Loucy (cell line): ENCODE measurements around the gene BICRA.
A peak's percentile ranks its signal among the peaks of the same experiment; 100 is the strongest.

Experiments used
- H2AFZ ChIP-seq: fragments of 200-600 bp; sonication (generic); 2 replicates; pipeline ENCODE4 v1.6.0; 2016; ENCODE audit warnings: antibody characterized with exemption, mild to moderate bottlenecking, low read length, moderate library complexity
- H3F3A ChIP-seq: fragments of 200-600 bp; 2 replicates; pipeline ENCODE4 v1.6.0; 2016; ENCODE audit warnings: antibody characterized with exemption, low read depth, mild to moderate bottlenecking
- H3K27me3 ChIP-seq: fragments of 200-600 bp; sonication (generic); 2 replicates; pipeline ENCODE4 v1.6.1; 2014; ENCODE audit warnings: low read length, mild to moderate bottlenecking; ENCODE audit not compliant: insufficient read depth, poor library complexity, severe bottlenecking
- H3K36me3 ChIP-seq: fragments of 200-600 bp; sonication (generic); 2 replicates; pipeline ENCODE4 v1.6.1; 2016; ENCODE audit warnings: low read length; ENCODE audit not compliant: insufficient read depth
- H3K4me1 ChIP-seq: fragments of 200-600 bp; sonication (generic); 2 replicates; pipeline ENCODE4 v1.5.1; 2014; ENCODE audit warnings: low read length, mild to moderate bottlenecking; ENCODE audit not compliant: insufficient read depth, poor library complexity, severe bottlenecking
- H3K4me2 ChIP-seq: fragments of 200-600 bp; sonication (generic); 2 replicates; pipeline ENCODE4 v1.6.0; 2014; ENCODE audit warnings: antibody characterized with exemption, low read length, low read depth, mild to moderate bottlenecking; ENCODE audit not compliant: poor library complexity, severe bottlenecking
- H3K4me3 ChIP-seq: fragments of 200-600 bp; sonication (generic); 2 replicates; pipeline ENCODE4 v1.5.1; 2014; ENCODE audit warnings: low read length, mild to moderate bottlenecking, mixed read lengths; ENCODE audit not compliant: poor library complexity, severe bottlenecking
- H3K79me2 ChIP-seq: fragments of 200-600 bp; sonication (generic); 2 replicates; pipeline ENCODE4 v1.6.1; 2014; ENCODE audit warnings: low read length; ENCODE audit not compliant: insufficient read depth
- H3K9ac ChIP-seq: fragments of 200-600 bp; sonication (generic); 2 replicates; pipeline ENCODE4 v1.6.0; 2014; ENCODE audit warnings: mild to moderate bottlenecking, low read depth, low read length, moderate library complexity; ENCODE audit not compliant: poor library complexity, severe bottlenecking
- H3K9me2 ChIP-seq: fragments of 200-600 bp; sonication (generic); replicated peaks from 2 replicates; pipeline ENCODE4 v1.6.1; 2016; ENCODE audit warnings: low read depth, low read length, mixed read lengths
- H3K9me3 ChIP-seq: fragments of 200-600 bp; sonication (generic); 2 replicates; pipeline ENCODE4 v1.6.1; 2014; ENCODE audit warnings: mild to moderate bottlenecking, antibody characterized with exemption, low read length, low read depth; ENCODE audit not compliant: insufficient read depth
- H4K20me1 ChIP-seq: fragments of 200-600 bp; sonication (generic); 2 replicates; pipeline ENCODE4 v1.6.0; 2014; ENCODE audit warnings: antibody characterized with exemption, low read length, mild to moderate bottlenecking; ENCODE audit not compliant: insufficient read depth, poor library complexity, severe bottlenecking
- CTCF ChIP-seq: fragments of 200-600 bp; sonication (generic); conservative IDR thresholded peaks from 2 replicates; pipeline ENCODE4 v1.5.1; 2014; ENCODE audit warnings: mild to moderate bottlenecking, antibody characterized with exemption, low read length
- EZH2phosphoT487 ChIP-seq: fragments of 200-600 bp; IDR thresholded peaks from 2 replicates; pipeline ENCODE4 v1.6.1; 2018; ENCODE audit warnings: antibody characterized with exemption, mild to moderate bottlenecking, moderate library complexity, borderline replicate concordance

Gene BICRA

GRCh38 chr19:47698631-47699359 lies 89.9 kb downstream of the BICRA start:
- Histone ChIP-seq H3K36me3 (peaks cover 6% of the 10 kb centered on the region; the same call in 1 of the 2 replicates), H2AFZ (no peak overlapping the region), H3K79me2 (no peaks in the 10 kb centered on the region), H3K4me2 (no peak overlapping the region), H4K20me1 (no peaks in the 10 kb centered on the region), H3K27me3 (no peaks in the 10 kb centered on the region), H3K9me3 (no peaks in the 10 kb centered on the region), H3K9me2 (no peaks in the 10 kb centered on the region), H3K4me3 (no peak overlapping the region), H3K9ac (no peak overlapping the region), H3F3A (no peaks in the 10 kb centered on the region), H3K4me1 (no peaks in the 10 kb centered on the region)
- TF ChIP-seq CTCF (no peak), EZH2phosphoT487 (no peak)

- Histone ChIP-seq H3K36me3 (peaks cover 6% of the 10 kb centered on the region; the same call in 1 of the 2 replicates), H3K27me3 (no peaks in the 10 kb centered on the region), H3K9me3 (no peaks in the 10 kb centered on the region), H4K20me1 (no peaks in the 10 kb centered on the region), H3K4me3 (no peak overlapping the region), H3K4me1 (no peaks in the 10 kb centered on the region), H2AFZ (no peak overlapping the region), H3K4me2 (no peak overlapping the region), H3K9ac (no peak overlapping the region), H3F3A (no peaks in the 10 kb centered on the region), H3K9me2 (no peaks in the 10 kb centered on the region), H3K79me2 (no peaks in the 10 kb centered on the region)
- TF ChIP-seq CTCF, result peak; percentile 83
- no peak for TF ChIP-seq EZH2phosphoT487
Observed at GRCh38 chr19:47699360-47699917, 90.5 kb downstream of the BICRA start.

- no peaks in the 10 kb centered on the region for H3K79me2 ChIP-seq
- H3K4me3 ChIP-seq, result no peak overlapping the region
- H3K4me1 ChIP-seq, result no peaks in the 10 kb centered on the region
- no peaks in the 10 kb centered on the region for H3K9me2 ChIP-seq
- no peaks in the 10 kb centered on the region for H3K9me3 ChIP-seq
- H3F3A ChIP-seq, result no peaks in the 10 kb centered on the region
- H3K27me3 ChIP-seq, result no peaks in the 10 kb centered on the region
- no peak for TF ChIP-seq EZH2phosphoT487
- TF ChIP-seq CTCF, result no peak
- H3K9ac ChIP-seq, result no peak overlapping the region
- no peak overlapping the region for H2AFZ ChIP-seq
- no peak overlapping the region for H3K4me2 ChIP-seq
- H3K36me3 ChIP-seq, result peaks cover 6% of the 10 kb centered on the region; the same call in 1 of the 2 replicates
- H4K20me1 ChIP-seq, result no peaks in the 10 kb centered on the region
Observed at GRCh38 chr19:47700934-47701716, 92.2 kb downstream of the BICRA start.
